Natural killer cell (primary cell): ENCODE data around the gene CCIN. TPM values are rescaled to one million over a fixed set of nuclear protein-coding genes. Genes with fewer than 3 reads are reported as not detected.
"Not testable (repeated sequence)": the region's sequence is repeated elsewhere in the genome, so short reads cannot be mapped to it uniquely, and the experiment has no call there.

Source experiments
- ATAC-seq, 3 donors: fragments of 150-1000 bp in 2 of 3; fragments of 200-7000 bp in 1 of 3; cut with Tn5 transposase; 1 replicate in 1 of 3; 2 replicates in 2 of 3; pipeline ENCODE4 v1.10.0; 2021; ENCODE audit warnings: mild to moderate bottlenecking in 2 of 3, moderate library complexity in 2 of 3
- DNase-seq, 2 donors: peaks; one replicate each; pipeline versions ENCODE4 v3.0.0 to v3.0.0-alpha.2; 2013 to 2021; ENCODE audit warnings: mixed read lengths in 1 of 2
- H3K27ac ChIP-seq: one replicate; pipeline ENCODE4 v1.5.1; 2013; ENCODE audit warnings: mild to moderate bottlenecking, low read length
- H3K27me3 ChIP-seq: one replicate; pipeline ENCODE4 v1.6.1; 2013; ENCODE audit warnings: low read length; ENCODE audit not compliant: control insufficient read depth, insufficient read depth
- H3K36me3 ChIP-seq: one replicate; pipeline ENCODE4 v1.6.1; 2013; ENCODE audit warnings: low read length; ENCODE audit not compliant: control insufficient read depth, insufficient read depth
- H3K4me1 ChIP-seq: one replicate; pipeline ENCODE4 v1.6.1; 2013; ENCODE audit warnings: low read length; ENCODE audit not compliant: control insufficient read depth, insufficient read depth
- H3K4me3 ChIP-seq: one replicate; pipeline ENCODE4 v1.5.1; 2013; ENCODE audit warnings: low read length
- H3K9me3 ChIP-seq: one replicate; pipeline ENCODE4 v1.6.1; 2013; ENCODE audit warnings: low read length; ENCODE audit not compliant: control insufficient read depth, insufficient read depth
- H3K27ac Mint-ChIP-seq, 2 donors: one replicate each; pipeline ENCODE4 v1.8.0; 2022; ENCODE audit warnings: mild to moderate bottlenecking in 2 of 2, mixed read lengths in 2 of 2, moderate library complexity in 1 of 2
- H3K27me3 Mint-ChIP-seq, 2 donors: one replicate each; pipeline ENCODE4 v1.8.0; 2022; ENCODE audit warnings: low read depth in 2 of 2, mixed read lengths in 2 of 2
- H3K36me3 Mint-ChIP-seq: one replicate; pipeline ENCODE4 v1.8.0; 2022; ENCODE audit warnings: mixed read lengths
- H3K4me1 Mint-ChIP-seq, 2 donors: one replicate each; pipeline ENCODE4 v1.8.0; 2022; ENCODE audit warnings: mixed read lengths in 2 of 2
- H3K4me3 Mint-ChIP-seq: one replicate; pipeline ENCODE4 v1.8.0; 2022; ENCODE audit warnings: mild to moderate bottlenecking, moderate library complexity, mixed read lengths
- H3K9me3 Mint-ChIP-seq, 2 donors: one replicate each; pipeline ENCODE4 v1.8.0; 2022; ENCODE audit warnings: mixed read lengths in 2 of 2
- CTCF ChIP-seq: fragments of 200-600 bp; IDR thresholded peaks from one replicate; pipeline ENCODE4 v1.8.0; 2022; ENCODE audit warnings: antibody characterized with exemption
- WGBS: methylation state at CpG from one replicate; pipeline ENCODE4 v1.1.7; 2013; ENCODE audit warnings: missing lambda C conversion rate; ENCODE audit not compliant: insufficient coverage; 5-methylcytosine and 5-hydroxymethylcytosine counted together
- intact Hi-C: fragments of 100-400 bp; cut with micrococcal nuclease; formaldehyde crosslinking; loops from one replicate; pipeline ENCODE4 v1.14.2; 2022
- total RNA-seq, 4 donors: library from RNA; stranded (reverse); fragments of 120-200 nt in 1 of 4; gene quantifications; one replicate each; pipeline versions ENCODE4 v1.2.3 to v1.2.4, GENCODE V29; 2013 to 2022

The CCIN gene
- total RNA-seq, 3 donors from 2014 or later (not counting 1 experiment from before 2014, with no cell fraction given): 2.0 to 2.8 (median 2.0) TPM

GRCh38 chr9:36156116-36156515 is 13.1 kb upstream of the CCIN start:
- 97% methylated on average over 5 of the region's 6 CpGs for WGBS
- intact Hi-C loops: no loop called here
- peaks cover 14% of the 10 kb centered on the region for H3K36me3 Mint-ChIP-seq
- no peak overlapping the region for H3K27ac Mint-ChIP-seq
- H3K27me3 ChIP-seq: no peaks in the 10 kb centered on the region
- H3K4me1 ChIP-seq: peaks cover 34% of the 10 kb centered on the region
- no peak overlapping the region for H3K27ac ChIP-seq
- DNase-seq (no peak), ATAC-seq (no peak)
- no peak for TF ChIP-seq CTCF
- H3K4me1 Mint-ChIP-seq: peaks cover 47 to 48% of the 10 kb centered on the region in 2 donors
- H3K9me3 ChIP-seq: no peaks in the 10 kb centered on the region
- no peaks in the 10 kb centered on the region for H3K27me3 Mint-ChIP-seq
- H3K36me3 ChIP-seq: peaks cover 31% of the 10 kb centered on the region
- H3K4me3 Mint-ChIP-seq: no peak overlapping the region
- H3K9me3 Mint-ChIP-seq: no peaks in the 10 kb centered on the region
- H3K4me3 ChIP-seq: no peak overlapping the region

- H3K4me1 Mint-ChIP-seq: peaks cover 41 to 43% of the 10 kb centered on the region in 2 donors
- H3K4me3 ChIP-seq: no peak overlapping the region
- H3K4me3 Mint-ChIP-seq: no peak overlapping the region
- intact Hi-C loops: no loop called here
- no peaks in the 10 kb centered on the region for H3K9me3 ChIP-seq
- peaks cover 32% of the 10 kb centered on the region for H3K36me3 ChIP-seq
- no peaks in the 10 kb centered on the region for H3K9me3 Mint-ChIP-seq
- no peak for DNase-seq
- H3K27ac Mint-ChIP-seq: peak overlapping the region in 1 of 2 donors; percentile 41
- H3K27me3 ChIP-seq: no peaks in the 10 kb centered on the region
- H3K4me1 ChIP-seq: peaks cover 14% of the 10 kb centered on the region
- no peaks in the 10 kb centered on the region for H3K27me3 Mint-ChIP-seq
- no peak for ATAC-seq
- no peak for TF ChIP-seq CTCF
- H3K27ac ChIP-seq: no peak overlapping the region
- H3K36me3 Mint-ChIP-seq: peaks cover 14% of the 10 kb centered on the region
- 100% methylated on average over 2 of the region's 2 CpGs for WGBS
These were observed 11.1 kb upstream of the CCIN start for GRCh38 chr9:36158122-36158521.

- peaks cover 36 to 40% of the 10 kb centered on the region in 2 donors for H3K4me1 Mint-ChIP-seq
- ATAC-seq: no peak
- H3K9me3 Mint-ChIP-seq: no peaks in the 10 kb centered on the region
- H3K27me3 Mint-ChIP-seq: no peaks in the 10 kb centered on the region
- H3K9me3 ChIP-seq: no peaks in the 10 kb centered on the region
- no peak for TF ChIP-seq CTCF
- intact Hi-C loops: no loop called here
- no peaks in the 10 kb centered on the region for H3K27me3 ChIP-seq
- H3K4me3 Mint-ChIP-seq: no peak overlapping the region
- H3K27ac ChIP-seq: no peak overlapping the region
- peak overlapping the region in 1 of 2 donors; percentile 41 for H3K27ac Mint-ChIP-seq
- H3K36me3 Mint-ChIP-seq: peaks cover 14% of the 10 kb centered on the region
- H3K4me3 ChIP-seq: no peak overlapping the region
- H3K36me3 ChIP-seq: peaks cover 30% of the 10 kb centered on the region
- no peak for DNase-seq
- H3K4me1 ChIP-seq: peaks cover 7% of the 10 kb centered on the region
- 100% methylated on average over 7 of the region's 7 CpGs for WGBS
These were observed 10.3 kb upstream of the CCIN start for GRCh38 chr9:36158917-36159316.

- H3K27ac Mint-ChIP-seq, intact Hi-C loops, H3K9me3 ChIP-seq, H3K4me3 ChIP-seq, DNase-seq, H3K27me3 ChIP-seq, H3K27me3 Mint-ChIP-seq, H3K9me3 Mint-ChIP-seq, H3K4me3 Mint-ChIP-seq, H3K36me3 Mint-ChIP-seq, H3K27ac ChIP-seq, H3K4me1 ChIP-seq, ATAC-seq: not testable (repeated sequence)
- H3K4me1 Mint-ChIP-seq: peaks cover 30 to 36% of the 10 kb centered on the region in 2 donors
- peaks cover 25% of the 10 kb centered on the region for H3K36me3 ChIP-seq
- WGBS: 98% methylated on average over 4 of the region's 4 CpGs
These were observed 9.7 kb upstream of the CCIN start for GRCh38 chr9:36159509-36159908.

GRCh38 chr9:36160126-36160525 is 9.1 kb upstream of the CCIN start:
- DNase-seq, H3K4me3 Mint-ChIP-seq, H3K4me3 ChIP-seq, H3K9me3 ChIP-seq, H3K27me3 ChIP-seq, ATAC-seq, H3K4me1 ChIP-seq, H3K9me3 Mint-ChIP-seq, H3K27me3 Mint-ChIP-seq, H3K27ac ChIP-seq, intact Hi-C loops, H3K36me3 Mint-ChIP-seq: not testable (repeated sequence)
- peaks cover 21% of the 10 kb centered on the region for H3K36me3 ChIP-seq
- H3K4me1 Mint-ChIP-seq: peaks cover 26 to 36% of the 10 kb centered on the region in 2 donors
- H3K27ac Mint-ChIP-seq: peak overlapping the region in 1 of 2 donors; percentile 13
- WGBS: 95% methylated on average over 11 of the region's 11 CpGs
